WTC11 (cell line): ENCODE measurements around the gene ZNF629. TPM values are rescaled to one million over a fixed set of nuclear protein-coding genes. Genes with fewer than 3 reads are reported as not detected.

Source experiments
- ATAC-seq: fragments of 200-7000 bp; cut with Tn5 transposase; 2 replicates; pipeline ENCODE4 v1.10.0; 2021; ENCODE audit warnings: mild to moderate bottlenecking, moderate library complexity
- CTCF ChIA-PET: fragments of 300-600 bp; sonication (Branson Sonifier 250); formaldehyde crosslinking; loops from one replicate; lab custom pipeline; 2021; ENCODE audit warnings: antibody characterized with exemption; lab: Charles Lee
- POLR2A ChIA-PET: fragments of 350-600 bp; sonication (Branson Sonifier 250); formaldehyde crosslinking; loops from one replicate; lab custom pipeline; 2021; ENCODE audit warnings: antibody characterized with exemption; lab: Charles Lee
- DNase-seq: peaks from one replicate; pipeline ENCODE4 v3.0.0; 2021; ENCODE audit warnings: low spot score
- H3K27ac Mint-ChIP-seq: 2 replicates; pipeline ENCODE4 v1.8.0; 2021; ENCODE audit warnings: mixed read lengths
- H3K27me3 Mint-ChIP-seq: 2 replicates; pipeline ENCODE4 v1.8.0; 2021; ENCODE audit warnings: low read depth, mild to moderate bottlenecking, moderate library complexity, mixed read lengths
- H3K36me3 Mint-ChIP-seq: 2 replicates; pipeline ENCODE4 v1.8.0; 2021; ENCODE audit warnings: mixed read lengths
- H3K4me1 Mint-ChIP-seq: 2 replicates; pipeline ENCODE4 v1.8.0; 2022; ENCODE audit warnings: mixed read lengths
- H3K4me3 Mint-ChIP-seq: 2 replicates; pipeline ENCODE4 v1.8.0; 2021; ENCODE audit warnings: mild to moderate bottlenecking, moderate library complexity, mixed read lengths
- H3K9me3 Mint-ChIP-seq: 2 replicates; pipeline ENCODE4 v1.8.0; 2021; ENCODE audit warnings: mixed read lengths
- AFF4 ChIP-seq: sonication (generic); formaldehyde crosslinking; IDR thresholded peaks from 2 replicates; pipeline ENCODE4 v1.8.1; 2023; ENCODE audit warnings: mild to moderate bottlenecking, missing genetic modification reagents, borderline replicate concordance
- ARID4B ChIP-seq: sonication (generic); formaldehyde crosslinking; IDR thresholded peaks from 2 replicates; pipeline ENCODE4 v1.8.0; 2023; ENCODE audit warnings: missing genetic modification reagents, mild to moderate bottlenecking, borderline replicate concordance
- CBFB ChIP-seq: sonication (generic); formaldehyde crosslinking; IDR thresholded peaks from 2 replicates; pipeline ENCODE4 v1.8.1; 2022; ENCODE audit warnings: mild to moderate bottlenecking, low read depth, missing genetic modification reagents
- FOXP4 ChIP-seq: sonication (generic); formaldehyde crosslinking; IDR thresholded peaks from 2 replicates; pipeline ENCODE4 v1.8.0; 2022; ENCODE audit warnings: mild to moderate bottlenecking, missing genetic modification reagents
- GRHL2 ChIP-seq: fragments of 250-450 bp; sonication (Bioruptor Pico); IDR thresholded peaks from 2 replicates; pipeline ENCODE4 v1.8.0; 2022; ENCODE audit warnings: mild to moderate bottlenecking, moderate library complexity; ENCODE audit not compliant: insufficient replicate concordance, severe bottlenecking
- KAT7 ChIP-seq: sonication (generic); formaldehyde crosslinking; IDR thresholded peaks from 2 replicates; pipeline ENCODE4 v1.8.1; 2023; ENCODE audit warnings: missing genetic modification reagents, mild to moderate bottlenecking, borderline replicate concordance
- MXD4 ChIP-seq: fragments of 250-450 bp; sonication (Bioruptor Pico); IDR thresholded peaks from 2 replicates; pipeline ENCODE4 v1.8.0; 2021; ENCODE audit warnings: mild to moderate bottlenecking, moderate library complexity, borderline replicate concordance
- NR1H2 ChIP-seq: sonication (generic); formaldehyde crosslinking; IDR thresholded peaks from 2 replicates; pipeline ENCODE4 v1.9.0; 2021; ENCODE audit warnings: mild to moderate bottlenecking, moderate library complexity, missing genetic modification reagents
- NR2C2 ChIP-seq: sonication (generic); formaldehyde crosslinking; IDR thresholded peaks from 2 replicates; pipeline ENCODE4 v1.8.0; 2022; ENCODE audit warnings: mild to moderate bottlenecking, missing genetic modification reagents
- PRDM15 ChIP-seq: sonication (generic); formaldehyde crosslinking; IDR thresholded peaks from 2 replicates; pipeline ENCODE4 v1.8.0; 2022; ENCODE audit warnings: missing genetic modification reagents
- SMAD4 ChIP-seq: sonication (generic); formaldehyde crosslinking; IDR thresholded peaks from 2 replicates; pipeline ENCODE4 v1.8.0; 2022; ENCODE audit warnings: mild to moderate bottlenecking, missing genetic modification reagents
- SOX15 ChIP-seq: fragments of 250-450 bp; sonication (Bioruptor Pico); IDR thresholded peaks from 2 replicates; pipeline ENCODE4 v1.9.0; 2021; ENCODE audit warnings: mild to moderate bottlenecking
- TP53 ChIP-seq: sonication (generic); formaldehyde crosslinking; IDR thresholded peaks from 2 replicates; pipeline ENCODE4 v1.8.1; 2023; ENCODE audit warnings: mild to moderate bottlenecking, missing genetic modification reagents
- ZBTB21 ChIP-seq: sonication (generic); formaldehyde crosslinking; IDR thresholded peaks from 2 replicates; pipeline ENCODE4 v1.8.1; 2023; ENCODE audit warnings: mild to moderate bottlenecking, missing genetic modification reagents, borderline replicate concordance
- total RNA-seq: library from RNA; stranded (reverse); gene quantifications from 3 replicates; pipeline ENCODE4 v1.2.3, GENCODE V29; 2021

Gene ZNF629
- total RNA-seq, 1 experiment from 2014 or later = 20.0 TPM

GRCh38 chr16:30731411-30731810 lies 55.6 kb downstream of the ZNF629 start:
- no peak for ATAC-seq
- Mint-ChIP-seq H3K4me1 (peaks cover 12% of the 10 kb centered on the region), H3K4me3 (no peak overlapping the region), H3K27ac (no peak overlapping the region), H3K27me3 (no peaks in the 10 kb centered on the region), H3K9me3 (no peaks in the 10 kb centered on the region), H3K36me3 (peaks cover 53% of the 10 kb centered on the region)
- TF ChIP-seq KAT7 (CRISPR knock-in tag) = no peak
- TF ChIP-seq FOXP4 (CRISPR knock-in tag) = no peak
- no peak for TF ChIP-seq SMAD4
- no peak for TF ChIP-seq PRDM15 (CRISPR knock-in tag)
- TF ChIP-seq SOX15 = no peak
- TF ChIP-seq ZBTB21 (CRISPR knock-in tag) = no peak
- no peak for TF ChIP-seq NR1H2 (CRISPR knock-in tag)
- TF ChIP-seq GRHL2 (CRISPR knock-in tag) = no peak
- no peak for TF ChIP-seq AFF4 (CRISPR knock-in tag)
- TF ChIP-seq CBFB (CRISPR knock-in tag) = no peak
- no peak for TF ChIP-seq TP53
- no peak for TF ChIP-seq ARID4B (CRISPR knock-in tag)
- TF ChIP-seq MXD4 (CRISPR knock-in tag) = no peak
- no peak for TF ChIP-seq NR2C2 (CRISPR knock-in tag)
- no peak for DNase-seq
- ChIA-PET POLR2A (no interaction called here), CTCF (no interaction called here)
